ENCODE results near the gene PROM2.
"Not testable (repeated sequence)": the region's sequence is repeated elsewhere in the genome, so short reads cannot be mapped to it uniquely, and the experiment has no call there.

Gene PROM2

GRCh38 chr2:95274291-95275150 lies at the start of gene PROM2:
Gene PROM2 (plus strand): TSS chr2:95274449. CDS start chr2:95274586, 137 bp downstream.
- no peak for DNase-seq

- no peak for DNase-seq
Measured at GRCh38 chr2:95225658-95226057, 48.6 kb upstream of the PROM2 start.

GRCh38 chr2:95231723-95232122 lies 42.5 kb upstream of the PROM2 start:
- DNase-seq, result peak in 1 of 4 experiments; percentile 11

GRCh38 chr2:95232232-95232631 lies 42.0 kb upstream of the PROM2 start:
- no peak for DNase-seq

GRCh38 chr2:95234286-95234785 lies 39.9 kb upstream of the PROM2 start:
- DNase-seq, result no peak

- DNase-seq, result no peak
Measured at GRCh38 chr2:95234816-95235215, 39.4 kb upstream of the PROM2 start.

GRCh38 chr2:95238131-95238530 lies 36.1 kb upstream of the PROM2 start:
- DNase-seq, result no peak

- DNase-seq, result no peak
Measured at GRCh38 chr2:95240091-95240490, 34.2 kb upstream of the PROM2 start.

- no peak for DNase-seq
Measured at GRCh38 chr2:95240556-95240955, 33.7 kb upstream of the PROM2 start.

- DNase-seq, result not testable (repeated sequence)
Measured at GRCh38 chr2:95242084-95242483, 32.2 kb upstream of the PROM2 start.

GRCh38 chr2:95258271-95258670 lies 16.0 kb upstream of the PROM2 start:
- DNase-seq, result no peak

GRCh38 chr2:95260028-95261023 lies 13.9 kb upstream of the PROM2 start:
- no peak for DNase-seq

GRCh38 chr2:95261602-95262001 lies 12.6 kb upstream of the PROM2 start:
- no peak for DNase-seq

GRCh38 chr2:95262896-95263542 lies 11.2 kb upstream of the PROM2 start:
- no peak for DNase-seq

- DNase-seq, result no peak
Measured at GRCh38 chr2:95264624-95265023, 9.6 kb upstream of the PROM2 start.

- DNase-seq, result no peak
Measured at GRCh38 chr2:95265182-95265581, 9.1 kb upstream of the PROM2 start.

GRCh38 chr2:95266781-95267430 lies 7.3 kb upstream of the PROM2 start:
- DNase-seq, result no peak

- no peak for DNase-seq
Measured at GRCh38 chr2:95267458-95268210, 6.6 kb upstream of the PROM2 start.

- no peak for DNase-seq
Measured at GRCh38 chr2:95268211-95269035, 5.8 kb upstream of the PROM2 start.

GRCh38 chr2:95269036-95269680 lies 5.1 kb upstream of the PROM2 start:
- no peak for DNase-seq
